Loucy (cell line): ENCODE data around the gene ZNF154.

Source experiments
- CTCF ChIP-seq: fragments of 200-600 bp; sonication (generic); conservative IDR thresholded peaks from 2 replicates; pipeline ENCODE4 v1.5.1; 2014; ENCODE audit warnings: mild to moderate bottlenecking, antibody characterized with exemption, low read length
- EZH2phosphoT487 ChIP-seq: fragments of 200-600 bp; IDR thresholded peaks from 2 replicates; pipeline ENCODE4 v1.6.1; 2018; ENCODE audit warnings: antibody characterized with exemption, mild to moderate bottlenecking, moderate library complexity, borderline replicate concordance

GRCh38 chr19:57712222-57712621 lies 3.2 kb upstream of the ZNF154 start:
- no peak for TF ChIP-seq CTCF
- TF ChIP-seq EZH2phosphoT487: no peak
